GM04504 (cell line): Measurements from ENCODE around the gene CCDC192.

ENCODE experiments used
- DNase-seq: peaks from one replicate; pipeline ENCODE4 v3.0.0-alpha.2; 2012; ENCODE audit warnings: low read depth

The CCDC192 gene

DNA sequence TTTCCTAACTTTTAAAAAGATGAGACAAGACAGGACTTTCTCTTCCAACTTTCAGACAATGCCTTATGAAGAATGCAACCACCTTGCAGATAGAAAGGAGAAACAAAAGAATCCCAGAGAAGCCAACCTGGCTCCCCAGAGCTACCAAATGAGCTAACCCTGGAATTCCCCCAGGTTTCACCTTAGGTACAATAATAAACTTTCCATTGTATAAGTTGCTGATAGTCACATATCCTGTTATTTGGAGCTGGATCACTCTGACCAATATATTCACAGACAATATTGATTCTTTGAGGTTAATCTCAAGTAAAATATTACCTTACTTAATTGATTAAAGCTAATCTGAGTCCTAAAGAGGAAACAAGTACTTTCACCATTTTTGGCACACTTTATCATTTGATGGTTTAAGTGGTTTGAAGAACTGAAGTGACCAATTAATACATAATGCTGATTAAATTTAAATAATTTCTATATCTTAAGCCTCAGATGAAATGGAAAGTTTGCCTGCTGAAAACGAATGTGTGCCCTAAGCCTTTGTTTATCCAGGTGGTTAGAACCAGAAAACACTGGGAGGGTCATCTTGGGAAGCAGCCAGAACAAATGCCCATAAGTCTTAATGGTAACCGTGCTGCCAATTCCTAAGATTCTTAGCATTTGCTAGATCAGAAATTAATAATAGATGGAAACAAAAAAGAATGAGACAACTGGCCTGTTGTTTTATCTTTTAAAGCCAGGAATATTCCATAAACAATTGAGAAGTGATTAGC lies 220.8 kb downstream of the CCDC192 start:
- DNase-seq: no peak

GRCh38 chr5:127924606-127925005 lies 221.4 kb downstream of the CCDC192 start:
- DNase-seq: no peak

DNA sequence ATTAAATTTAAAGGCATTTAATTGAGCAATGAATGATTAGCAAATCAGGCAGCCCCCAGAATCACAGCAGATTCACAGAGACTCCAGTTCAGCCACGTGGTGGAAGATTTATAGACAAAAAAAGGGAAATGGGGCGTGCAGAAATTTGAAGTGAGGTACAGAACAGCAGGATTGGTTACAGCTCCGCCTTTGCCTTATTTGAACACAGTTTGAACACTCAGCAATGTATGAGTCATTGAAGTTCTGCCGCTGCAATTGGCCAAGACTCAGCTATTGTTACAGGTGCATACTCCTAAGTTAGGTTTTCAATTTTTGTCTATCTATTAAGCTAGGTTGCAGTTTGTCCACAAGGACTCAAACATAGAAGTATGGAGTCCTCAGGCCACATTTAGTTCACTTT lies 222.7 kb downstream of the CCDC192 start:
- no peak for DNase-seq

GRCh38 chr5:127926974-127927373 lies 223.8 kb downstream of the CCDC192 start:
- no peak for DNase-seq

- no peak for DNase-seq
Observed at GRCh38 chr5:127928053-127928452, 224.9 kb downstream of the CCDC192 start.

DNA sequence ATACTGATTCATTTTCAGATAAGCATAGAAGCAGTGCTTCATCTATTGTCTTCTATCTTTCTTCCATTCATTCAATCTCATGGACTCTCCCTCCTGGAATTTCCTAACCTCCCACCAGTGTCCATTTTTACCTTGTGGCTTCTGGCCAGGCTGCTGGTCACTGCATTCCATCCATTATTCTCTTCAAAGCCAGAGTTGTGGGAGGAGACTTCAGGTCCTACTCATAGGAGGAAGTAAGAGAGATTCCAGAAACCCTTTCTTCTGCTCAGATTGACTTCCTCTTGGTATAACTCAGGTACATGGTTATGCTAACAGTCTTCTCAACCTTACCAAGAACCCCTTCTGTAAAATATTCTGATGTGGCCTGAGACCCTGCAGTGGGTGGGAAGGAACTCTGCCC lies 227.1 kb downstream of the CCDC192 start:
- DNase-seq: no peak

DNA sequence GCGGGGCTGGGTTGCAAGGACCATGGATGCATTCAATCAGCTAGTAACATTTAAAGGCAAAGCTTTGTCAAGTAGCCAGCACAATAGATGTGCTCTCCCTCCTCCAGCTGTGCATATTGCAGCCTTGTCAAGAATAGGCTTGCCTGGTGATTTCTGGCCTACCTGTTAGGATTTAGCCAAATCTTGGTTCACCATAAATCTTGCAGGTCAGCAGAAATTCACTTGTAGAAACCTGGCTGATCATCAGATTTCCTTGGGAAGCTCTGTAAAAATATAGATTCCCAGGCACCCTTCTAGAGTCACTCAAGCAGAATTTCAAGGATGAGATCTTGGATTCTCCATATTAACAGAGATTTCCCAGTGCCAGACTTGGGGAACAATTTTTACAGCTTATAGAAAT lies 228.2 kb downstream of the CCDC192 start:
- no peak for DNase-seq

DNA sequence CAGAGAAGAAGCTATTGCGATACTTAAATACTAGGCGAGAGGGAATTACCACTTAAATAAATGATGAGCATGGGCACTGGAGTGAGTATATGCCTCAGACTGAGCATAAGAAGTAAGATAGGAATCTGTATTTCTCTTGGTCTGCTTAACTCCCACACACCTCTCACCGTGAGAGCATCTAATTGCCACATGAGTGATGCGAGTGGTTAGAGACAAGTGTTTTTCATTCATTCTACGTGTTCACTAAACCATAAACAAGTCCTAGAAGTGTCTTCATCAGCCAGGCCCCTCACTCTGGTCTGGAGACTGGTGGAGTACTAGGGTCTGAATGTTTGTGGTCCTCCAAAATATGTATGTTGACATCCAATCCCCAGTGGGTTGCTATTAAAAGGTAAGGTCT lies 230.2 kb downstream of the CCDC192 start:
- no peak for DNase-seq

DNA sequence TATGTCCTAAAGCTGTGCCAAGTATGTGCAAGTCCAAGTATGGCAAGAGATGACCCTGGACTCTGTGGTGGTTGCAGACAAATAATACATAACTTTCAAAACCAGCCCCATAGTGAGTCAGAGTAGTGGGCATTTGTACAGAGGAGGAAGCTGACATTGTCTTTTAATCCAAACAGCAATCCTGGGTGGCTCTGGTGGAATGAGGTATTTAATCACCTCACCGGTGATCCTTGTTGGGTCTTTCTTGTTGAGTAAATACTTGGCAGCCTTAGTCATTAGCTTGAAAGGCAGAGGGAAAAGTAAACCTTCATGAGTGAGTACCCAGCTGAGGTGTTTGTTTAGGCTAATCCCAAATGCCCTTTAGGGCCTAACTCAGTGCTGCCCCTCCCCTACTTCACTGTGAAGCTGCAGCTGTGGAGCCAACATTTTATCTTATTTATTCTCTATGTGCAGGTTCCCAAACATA lies 231.6 kb downstream of the CCDC192 start:
- no peak for DNase-seq

GRCh38 chr5:127935398-127935797 lies 232.2 kb downstream of the CCDC192 start:
- DNase-seq: no peak

DNA sequence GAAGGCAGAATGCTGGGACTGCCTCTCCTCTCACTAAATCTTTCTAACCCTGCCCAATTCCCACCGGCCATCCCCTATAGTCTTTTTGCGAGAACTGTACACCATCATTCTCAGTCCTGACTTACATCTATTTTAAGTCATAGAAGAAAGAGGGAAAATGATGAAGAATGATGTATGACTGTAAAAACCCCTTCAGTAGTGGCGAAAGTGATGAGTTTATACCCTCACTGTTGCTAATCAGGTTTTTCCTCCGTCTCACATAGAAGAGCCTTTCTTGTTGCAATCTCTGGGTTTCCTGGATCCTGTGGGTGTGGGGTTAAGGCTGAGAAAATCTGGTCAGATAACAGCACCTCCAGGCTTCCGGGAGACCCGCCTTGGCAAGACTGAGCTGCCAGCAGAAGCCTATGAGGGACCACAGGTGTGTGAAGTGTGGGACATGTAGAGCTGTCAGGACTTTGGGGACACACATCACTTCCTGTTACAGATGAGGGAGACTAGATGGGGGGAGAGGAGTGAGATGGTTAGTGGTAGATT lies 233.3 kb downstream of the CCDC192 start:
- no peak for DNase-seq

DNA sequence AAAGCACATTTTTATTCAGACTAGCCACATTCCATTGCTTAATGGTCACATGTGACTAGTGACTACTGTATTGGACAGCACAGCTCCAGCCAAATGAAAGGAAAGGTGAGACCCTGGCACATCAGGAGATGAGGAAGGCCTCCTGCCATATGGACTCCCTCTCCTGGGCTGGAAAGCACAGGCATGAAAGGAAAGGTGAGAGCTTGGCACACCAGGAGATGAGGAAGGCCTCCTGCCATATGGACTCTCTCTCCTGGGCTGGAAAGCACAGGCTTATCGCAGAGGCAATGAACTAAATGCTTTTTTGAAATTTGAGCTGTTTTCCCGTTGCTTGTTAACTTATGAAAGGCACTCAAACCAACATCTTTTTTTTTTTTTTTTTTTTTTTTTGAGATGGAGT lies 235.6 kb downstream of the CCDC192 start:
- DNase-seq: no peak

- no peak for DNase-seq
Observed at GRCh38 chr5:127940854-127941253, 237.7 kb downstream of the CCDC192 start.

DNA sequence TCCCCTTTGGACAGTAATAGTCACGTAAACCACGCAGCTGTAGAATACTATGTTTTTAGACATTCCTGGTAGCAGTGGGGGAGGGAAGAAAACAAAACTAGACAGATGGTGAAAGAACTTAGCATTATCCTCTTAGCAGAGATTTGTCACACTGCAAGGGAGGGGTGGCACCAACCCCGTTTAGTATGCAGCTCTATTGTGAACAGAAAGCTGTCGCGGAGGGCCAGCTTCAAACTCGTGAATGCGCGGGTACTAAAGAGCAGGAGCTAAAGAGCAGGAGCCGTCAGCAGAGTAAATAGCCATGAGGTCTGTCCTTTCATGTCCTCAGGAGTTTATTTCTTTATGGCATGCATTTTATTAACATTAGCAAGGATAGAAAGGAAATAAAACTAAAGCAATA lies 238.5 kb downstream of the CCDC192 start:
- no peak for DNase-seq

DNA sequence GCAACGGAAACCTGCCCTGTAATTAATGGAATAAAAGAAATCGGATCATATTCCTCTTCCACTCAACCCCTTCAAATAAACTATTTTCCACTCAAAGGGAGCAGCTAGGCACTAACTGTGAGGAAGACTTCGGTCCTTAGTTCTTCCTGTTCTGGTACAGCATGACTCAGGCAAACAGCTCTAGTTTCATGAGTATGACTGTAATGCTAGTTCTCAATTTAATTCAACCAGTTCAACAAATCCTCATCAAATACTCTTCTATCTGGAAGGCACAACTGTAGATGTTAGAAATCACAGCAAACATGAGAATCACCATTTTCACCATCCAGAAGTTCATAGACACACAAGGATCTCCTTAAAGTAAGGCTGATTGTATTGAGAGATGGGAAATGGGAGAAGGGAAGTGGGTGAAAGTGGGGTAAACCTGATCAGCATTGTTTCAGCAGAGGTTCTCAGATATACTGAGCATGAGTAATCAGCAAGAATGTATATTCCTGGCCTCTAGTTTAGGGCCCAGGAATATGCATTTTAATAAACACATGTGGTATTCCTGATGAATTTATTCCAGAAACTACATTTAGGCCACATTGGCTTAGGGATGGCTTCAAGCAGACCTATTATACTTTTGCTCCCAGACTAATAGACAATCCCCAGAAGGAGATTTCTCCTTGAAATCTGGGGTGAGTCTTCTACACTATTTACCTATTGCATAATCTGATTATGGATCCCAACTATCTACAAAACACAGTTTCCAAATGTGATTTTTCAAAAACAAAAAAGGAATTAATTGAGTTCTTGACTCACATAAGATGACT lies 239.3 kb downstream of the CCDC192 start:
- DNase-seq: no peak

DNA sequence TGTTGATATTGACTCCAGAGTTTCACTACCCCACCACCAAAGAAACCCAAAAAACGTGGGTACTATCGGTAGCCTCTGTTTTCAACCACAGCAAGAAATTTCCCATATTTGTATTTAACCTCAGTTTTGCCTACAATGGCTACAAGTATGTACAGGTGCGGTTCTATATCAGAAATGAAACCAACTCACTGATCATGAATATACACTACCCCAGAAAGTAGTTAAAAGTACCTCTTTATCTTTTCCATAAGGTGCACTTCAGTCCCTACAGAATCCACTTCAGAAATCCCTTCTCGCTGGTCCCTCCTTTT lies 239.8 kb downstream of the CCDC192 start:
- DNase-seq: no peak

DNA sequence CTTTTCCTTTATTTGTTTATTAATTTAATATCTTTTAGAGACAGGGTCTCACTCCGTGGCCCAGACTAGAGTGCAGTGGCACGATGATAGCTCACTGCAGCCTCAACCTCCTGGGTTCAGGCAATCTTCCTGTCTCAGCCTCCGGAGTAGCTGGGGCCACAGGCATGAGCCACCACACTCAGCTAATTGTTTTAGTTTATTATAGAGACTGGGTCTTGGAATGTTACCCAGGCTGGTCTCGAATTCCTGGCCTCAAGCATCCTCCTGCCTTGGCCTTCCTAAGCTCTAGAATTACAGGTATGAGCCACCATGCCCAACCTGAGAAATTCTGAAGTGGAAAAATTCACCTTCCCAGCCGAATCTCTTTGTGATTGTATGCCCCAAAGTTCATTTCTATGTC lies 240.9 kb downstream of the CCDC192 start:
- no peak for DNase-seq

GRCh38 chr5:127947941-127948340 lies 244.8 kb downstream of the CCDC192 start:
- DNase-seq: no peak

- DNase-seq: no peak
Observed at GRCh38 chr5:127950707-127951391, 247.7 kb downstream of the CCDC192 start.

- no peak for DNase-seq
Observed at GRCh38 chr5:127951791-127952190, 248.6 kb downstream of the CCDC192 start.

GRCh38 chr5:127957183-127957582 lies 254.0 kb downstream of the CCDC192 start:
- DNase-seq: peak; percentile 60

DNA sequence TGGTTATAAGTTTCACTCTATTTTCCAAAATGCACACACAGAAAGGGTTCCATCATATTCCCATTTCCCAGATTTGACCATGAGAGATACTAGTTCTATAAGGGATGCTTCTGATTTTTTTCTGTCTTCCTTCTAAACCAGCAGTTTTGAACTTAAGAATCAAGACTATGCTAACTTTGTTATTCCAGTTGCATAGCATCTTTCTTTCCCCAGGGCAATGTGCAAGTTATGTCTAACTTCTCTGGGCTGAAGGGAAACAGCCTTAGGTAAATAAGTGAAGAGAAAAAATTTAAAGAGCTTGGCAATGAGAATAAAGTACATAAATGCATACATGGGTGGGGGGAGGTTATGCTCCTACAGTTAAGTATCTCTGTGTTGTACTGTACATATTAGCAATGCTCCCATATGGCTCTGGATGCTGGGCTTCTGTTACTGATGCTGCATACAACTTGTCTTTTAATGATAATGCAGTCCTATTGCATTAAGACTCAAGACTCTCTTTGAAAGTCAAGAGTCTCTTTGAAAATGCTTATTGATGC lies 254.6 kb downstream of the CCDC192 start:
- no peak for DNase-seq
